Measurements from ENCODE around the gene CCR5AS.
"Not testable (repeated sequence)": the region's sequence is repeated elsewhere in the genome, so short reads cannot be mapped to it uniquely, and the experiment has no call there.

Gene CCR5AS

DNA sequence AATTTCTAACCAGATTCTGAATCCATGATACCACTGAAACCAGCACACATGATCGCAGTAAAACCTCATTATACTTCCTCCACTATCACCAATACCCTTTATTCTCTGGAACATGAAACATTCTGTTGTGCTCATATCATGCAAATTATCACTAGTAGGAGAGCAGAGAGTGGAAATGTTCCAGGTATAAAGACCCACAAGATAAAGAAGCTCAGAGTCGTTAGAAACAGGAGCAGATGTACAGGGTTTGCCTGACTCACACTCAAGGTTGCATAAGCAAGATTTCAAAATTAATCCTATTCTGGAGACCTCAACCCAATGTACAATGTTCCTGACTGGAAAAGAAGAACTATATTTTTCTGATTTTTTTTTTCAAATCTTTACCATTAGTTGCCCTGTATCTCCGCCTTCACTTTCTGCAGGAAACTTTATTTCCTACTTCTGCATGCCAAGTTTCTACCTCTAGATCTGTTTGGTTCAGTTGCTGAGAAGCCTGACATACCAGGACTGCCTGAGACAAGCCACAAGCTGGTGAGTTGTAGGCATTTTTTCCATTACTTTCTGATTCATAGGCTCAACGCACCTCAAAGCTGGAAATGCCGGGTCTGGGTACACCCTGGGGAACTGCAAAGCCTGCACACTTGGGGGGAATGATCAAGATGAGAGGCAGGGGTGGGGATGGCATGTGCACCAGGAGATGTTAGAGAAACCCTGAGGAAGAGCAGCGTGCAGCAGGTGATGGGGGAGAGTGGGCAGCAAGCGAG is 53.0 kb downstream of the CCR5AS start, which contains the start of gene CCR2:
TSS of gene CCR2 (plus strand) at position 465 of the 764 bp plus-strand sequence. CDS start 3,417 bp downstream, outside the sequence.
- peak; percentile 53 to 55 for DNase-seq

GRCh38 chr3:46353090-46353489 is 53.8 kb downstream of the CCR5AS start:
- no peak for DNase-seq

DNA sequence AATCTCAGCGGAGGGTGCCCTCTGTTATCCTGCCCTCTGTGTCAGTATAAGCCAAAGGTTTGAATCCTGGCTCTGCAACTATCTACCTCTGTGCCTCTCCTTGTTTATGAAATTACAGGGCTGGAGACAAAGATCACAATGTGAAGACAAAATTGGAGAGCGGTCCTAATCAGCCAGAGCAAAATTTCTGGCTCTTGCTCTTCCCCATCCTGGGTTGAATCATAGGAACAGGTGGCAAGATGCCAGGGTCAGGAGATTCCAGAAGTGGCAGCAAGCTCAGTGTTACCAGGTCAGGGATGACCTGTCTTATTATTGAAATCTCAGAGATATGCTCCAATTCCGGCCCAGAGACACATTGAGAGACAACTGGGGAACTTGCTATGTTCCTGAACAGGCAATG is 55.2 kb downstream of the CCR5AS start:
- DNase-seq: no peak

DNA sequence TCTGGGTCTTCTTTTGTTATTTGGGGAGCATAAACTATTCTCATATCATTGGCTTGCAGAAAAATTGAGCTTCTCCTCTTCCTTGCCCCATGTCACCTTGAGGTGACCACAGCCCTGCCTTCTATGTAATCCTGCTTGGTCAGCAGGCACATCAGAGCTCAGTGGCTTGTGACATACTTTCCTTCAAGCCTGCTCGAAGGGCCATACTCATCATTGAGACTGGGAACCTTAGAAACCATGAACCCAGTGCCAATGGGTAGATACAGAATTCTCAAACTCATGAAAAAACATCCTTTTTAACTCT is 56.7 kb downstream of the CCR5AS start:
- DNase-seq: no peak

GRCh38 chr3:46349484-46350261 is 57.2 kb downstream of the CCR5AS start:
- DNase-seq: no peak

DNA sequence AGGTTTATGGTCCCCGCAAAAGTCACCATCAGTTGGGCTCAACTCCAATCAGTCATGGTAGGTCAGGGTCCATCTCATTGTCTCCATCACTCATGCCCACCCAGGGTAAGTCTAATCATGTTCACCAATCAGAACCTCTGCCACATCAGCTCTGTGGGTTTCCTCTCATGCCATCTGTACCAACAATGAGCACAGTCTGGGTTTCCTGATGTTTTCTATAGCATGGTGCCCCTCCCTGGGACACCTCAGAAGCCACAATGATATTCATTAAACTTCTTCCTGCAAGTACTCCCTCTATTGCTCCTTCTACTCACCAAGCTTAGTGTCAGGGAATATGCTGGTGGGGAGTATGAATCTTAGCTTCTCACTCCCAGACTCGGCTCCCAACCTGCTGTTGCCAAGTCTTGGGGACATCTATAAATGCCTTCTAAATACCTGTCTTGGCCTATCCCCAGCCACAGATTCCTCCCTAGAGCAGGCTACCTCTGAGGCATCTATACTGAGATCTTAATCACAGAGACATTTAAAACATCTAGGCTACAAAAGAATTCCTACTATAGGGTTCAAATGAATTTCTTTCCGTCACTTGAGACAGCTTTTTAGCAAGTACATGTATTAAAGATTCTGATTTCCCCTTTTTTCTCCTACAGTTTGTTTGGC is 57.9 kb downstream of the CCR5AS start:
- no peak for DNase-seq

DNA sequence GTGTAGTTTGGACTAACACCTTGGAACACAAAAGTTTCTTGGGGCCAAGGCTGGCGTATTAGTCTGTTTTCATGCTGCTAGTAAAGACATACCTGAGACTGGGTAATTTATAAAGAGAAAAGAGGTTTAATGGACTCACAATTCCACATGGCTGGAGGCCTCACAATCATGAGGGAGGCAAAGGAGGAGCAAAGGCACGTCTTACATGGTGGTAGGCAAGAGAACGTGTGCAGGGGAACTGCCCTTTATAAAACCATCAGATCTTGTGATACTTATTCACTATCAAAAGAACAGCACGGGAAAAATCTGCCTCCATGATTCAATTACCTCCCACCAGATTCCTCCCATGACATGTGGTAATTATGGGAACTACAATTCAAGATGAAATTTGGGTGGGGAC is 62.4 kb downstream of the CCR5AS start:
- no peak for DNase-seq

GRCh38 chr3:46338840-46339239 is 68.0 kb downstream of the CCR5AS start:
- DNase-seq: no peak

GRCh38 chr3:46337911-46338310 is 69.0 kb downstream of the CCR5AS start:
- DNase-seq: no peak

DNA sequence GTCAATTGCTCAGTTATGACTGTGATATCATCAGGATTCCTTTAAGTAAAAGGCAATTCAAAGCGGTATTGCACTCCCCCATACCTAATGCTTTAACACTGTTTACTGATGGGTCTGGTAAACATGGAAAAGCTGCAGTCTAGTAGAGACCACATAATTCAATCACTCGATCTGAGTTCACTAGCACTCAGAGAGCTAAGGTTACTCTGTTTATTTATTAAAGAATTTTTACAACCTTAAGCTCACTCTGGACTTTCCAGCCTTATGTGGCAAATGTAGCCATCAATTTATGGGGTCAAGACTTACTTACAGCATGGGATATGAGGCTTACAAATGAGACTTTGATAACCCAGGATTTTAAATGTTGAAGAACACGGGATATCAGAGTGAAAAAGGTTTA is 71.3 kb downstream of the CCR5AS start:
- DNase-seq: no peak

- DNase-seq: peak in 1 of 2 experiments; percentile 42
Observed at GRCh38 chr3:46334741-46335478, 72.0 kb downstream of the CCR5AS start.

DNA sequence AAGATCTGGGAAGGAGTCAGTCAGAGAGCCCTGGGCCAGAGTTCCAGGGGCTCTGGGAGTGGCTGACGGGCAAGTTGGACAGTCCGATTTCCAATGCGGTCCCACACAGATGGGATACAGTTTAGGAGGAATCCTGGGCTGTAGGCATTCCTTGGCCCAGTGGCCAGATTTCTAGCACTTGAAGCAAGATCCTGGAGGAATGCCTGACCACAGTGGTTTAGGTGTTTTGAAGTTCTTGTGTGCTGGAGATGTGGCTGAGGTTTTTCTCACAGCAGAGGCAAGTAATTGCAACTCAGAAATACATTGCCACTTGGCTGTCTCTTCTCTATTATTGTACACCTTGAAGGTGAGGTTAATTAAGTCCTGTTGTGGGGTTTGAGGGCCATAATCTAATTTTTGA is 76.2 kb downstream of the CCR5AS start:
- DNase-seq: not testable (repeated sequence)

- no peak for DNase-seq
Observed at GRCh38 chr3:46325645-46326300, 81.1 kb downstream of the CCR5AS start.

DNA sequence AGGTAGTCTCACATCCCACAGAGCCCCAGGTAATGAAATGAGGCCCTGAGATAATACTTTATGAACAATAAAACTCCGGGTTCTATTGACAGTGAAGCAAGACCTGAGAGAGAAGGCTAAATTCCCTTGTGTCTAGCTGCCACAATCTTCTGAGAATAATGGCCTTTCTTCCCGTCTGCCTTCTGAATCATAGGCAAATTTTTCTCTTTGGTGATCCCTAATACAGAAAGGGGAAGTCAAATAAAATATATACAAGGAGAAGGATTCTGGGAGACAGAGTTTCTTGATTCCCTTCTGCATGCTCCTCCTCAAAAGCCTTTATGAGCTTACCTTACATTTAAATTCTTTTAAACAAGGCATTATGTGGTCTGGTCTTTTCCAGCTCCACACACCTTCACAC is 82.8 kb downstream of the CCR5AS start:
- no peak for DNase-seq

GRCh38 chr3:46321461-46322104 is 85.3 kb downstream of the CCR5AS start:
- DNase-seq: no peak

- no peak for DNase-seq
Observed at GRCh38 chr3:46318207-46318927, 88.5 kb downstream of the CCR5AS start.

GRCh38 chr3:46316206-46316605 is 90.7 kb downstream of the CCR5AS start:
- DNase-seq: no peak

GRCh38 chr3:46314517-46314916 is 92.3 kb downstream of the CCR5AS start:
- DNase-seq: no peak

Measured in activated T-cell treated with anti-CD3 and anti-CD28 coated beads, Interleukin-2, amount 50 U/mL, for 48 hours (primary cell).